ENCODE data around the gene SULT1B1.

DNA sequence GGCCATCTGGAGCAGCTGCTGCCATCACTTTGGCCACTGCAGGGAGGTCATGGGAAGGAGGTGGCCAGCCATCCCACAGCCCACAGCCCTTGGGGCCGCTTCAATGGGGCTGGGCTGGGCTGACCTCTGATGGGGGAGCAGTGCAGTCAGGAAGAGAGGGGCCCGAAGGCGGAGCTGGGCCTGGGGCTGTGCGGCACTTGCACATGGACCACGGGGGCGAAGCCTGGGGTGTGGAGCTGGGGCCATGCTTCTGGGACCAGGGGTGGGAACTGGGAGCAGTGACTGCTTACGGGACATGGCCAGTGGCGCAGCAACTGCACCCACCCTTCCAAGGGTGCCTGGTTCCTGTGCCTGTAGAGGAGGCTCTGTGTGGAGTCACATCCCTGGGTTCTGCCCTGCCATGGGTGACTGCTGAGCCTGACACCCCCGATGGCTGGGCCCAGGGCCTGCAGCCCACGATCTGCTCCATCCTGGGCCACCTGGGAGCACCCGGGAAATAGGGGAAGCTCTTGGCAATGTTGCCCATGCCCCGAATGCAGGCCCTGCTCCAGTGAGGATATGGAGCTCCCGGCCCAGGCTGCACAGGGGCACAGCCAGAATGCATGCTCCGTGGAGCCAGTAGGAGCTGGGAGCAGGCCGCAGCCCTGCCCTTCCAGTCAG lies 22.4 kb upstream of the SULT1B1 start:
- TF ChIP-seq, protein P1, sequence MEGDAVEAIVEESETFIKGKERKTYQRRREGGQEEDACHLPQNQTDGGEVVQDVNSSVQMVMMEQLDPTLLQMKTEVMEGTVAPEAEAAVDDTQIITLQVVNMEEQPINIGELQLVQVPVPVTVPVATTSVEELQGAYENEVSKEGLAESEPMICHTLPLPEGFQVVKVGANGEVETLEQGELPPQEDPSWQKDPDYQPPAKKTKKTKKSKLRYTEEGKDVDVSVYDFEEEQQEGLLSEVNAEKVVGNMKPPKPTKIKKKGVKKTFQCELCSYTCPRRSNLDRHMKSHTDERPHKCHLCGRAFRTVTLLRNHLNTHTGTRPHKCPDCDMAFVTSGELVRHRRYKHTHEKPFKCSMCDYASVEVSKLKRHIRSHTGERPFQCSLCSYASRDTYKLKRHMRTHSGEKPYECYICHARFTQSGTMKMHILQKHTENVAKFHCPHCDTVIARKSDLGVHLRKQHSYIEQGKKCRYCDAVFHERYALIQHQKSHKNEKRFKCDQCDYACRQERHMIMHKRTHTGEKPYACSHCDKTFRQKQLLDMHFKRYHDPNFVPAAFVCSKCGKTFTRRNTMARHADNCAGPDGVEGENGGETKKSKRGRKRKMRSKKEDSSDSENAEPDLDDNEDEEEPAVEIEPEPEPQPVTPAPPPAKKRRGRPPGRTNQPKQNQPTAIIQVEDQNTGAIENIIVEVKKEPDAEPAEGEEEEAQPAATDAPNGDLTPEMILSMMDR (IDR thresholded peaks at IDR 0.05; ENCODE audit: insufficient read depth, low read depth, low read length): no peak
- no peak for TF ChIP-seq EZH2 (IDR thresholded peaks at IDR 0.05; ENCODE audit: insufficient read depth, low read length)

Data from astrocyte (in vitro differentiated cells and primary cell).